Brain microvascular endothelial cell (primary cell): ENCODE measurements around the gene PIAS1.
"Not testable (repeated sequence)": the region's sequence is repeated elsewhere in the genome, so short reads cannot be mapped to it uniquely, and the experiment has no call there.

Experiments
- DNase-seq: peaks from one replicate; pipeline ENCODE4 v3.0.0-alpha.2; 2020
- H3K27ac ChIP-seq: fragments of 250-450 bp; sonication (Bioruptor Pico); 2 replicates; pipeline ENCODE4 v1.5.1; 2020; ENCODE audit warnings: mild to moderate bottlenecking, moderate library complexity
- H3K27me3 ChIP-seq: fragments of 250-450 bp; sonication (Bioruptor Pico); replicated peaks from 2 replicates; pipeline ENCODE4 v1.5.1; 2020; ENCODE audit warnings: mild to moderate bottlenecking
- H3K36me3 ChIP-seq: fragments of 250-450 bp; sonication (Bioruptor Pico); replicated peaks from 2 replicates; pipeline ENCODE4 v1.5.1; 2020; ENCODE audit warnings: mild to moderate bottlenecking
- H3K4me3 ChIP-seq: 2 replicates; pipeline ENCODE4 v1.5.1; 2011; ENCODE audit warnings: low read depth, mild to moderate bottlenecking, control low read depth, low read length, moderate library complexity
- in situ Hi-C: cut with HindIII; loops from 2 replicates; pipeline ENCODE4 v1.10.0; 2017; ENCODE audit warnings: low sequenced_read_pairs, low pct_ligation_motif_present
- TF ChIP-seq, protein P1 (sequence below): IDR thresholded peaks from 2 replicates; pipeline ENCODE4 v1.5.1; 2011; ENCODE audit warnings: low read depth, mild to moderate bottlenecking, moderate library complexity, low read length, control low read depth, inconsistent platforms; ENCODE audit errors: missing control alignments

PIAS1 gene

DNA sequence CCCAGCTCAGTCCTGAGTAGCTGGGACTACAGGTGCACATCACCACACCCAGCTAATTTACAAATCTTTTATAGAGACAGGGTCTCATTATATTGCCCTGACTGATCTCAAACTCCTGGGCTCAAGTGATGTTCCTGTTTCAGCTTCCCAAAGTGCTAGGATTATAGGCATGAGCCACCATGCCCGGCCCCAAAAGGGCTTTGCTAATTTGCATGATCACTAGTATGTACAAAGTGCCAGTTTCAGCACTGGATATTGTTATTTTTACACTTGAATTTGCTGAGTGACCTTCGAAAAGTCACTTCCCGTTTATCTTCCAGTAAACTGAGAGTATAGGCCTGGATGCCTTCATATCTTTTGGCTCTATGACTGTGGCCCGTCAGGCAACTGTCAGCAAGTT, 163.2 kb downstream of the PIAS1 start:
- H3K27me3 ChIP-seq = no peaks in the 10 kb centered on the region
- no peak overlapping the region for H3K4me3 ChIP-seq
- TF ChIP-seq, protein P1, sequence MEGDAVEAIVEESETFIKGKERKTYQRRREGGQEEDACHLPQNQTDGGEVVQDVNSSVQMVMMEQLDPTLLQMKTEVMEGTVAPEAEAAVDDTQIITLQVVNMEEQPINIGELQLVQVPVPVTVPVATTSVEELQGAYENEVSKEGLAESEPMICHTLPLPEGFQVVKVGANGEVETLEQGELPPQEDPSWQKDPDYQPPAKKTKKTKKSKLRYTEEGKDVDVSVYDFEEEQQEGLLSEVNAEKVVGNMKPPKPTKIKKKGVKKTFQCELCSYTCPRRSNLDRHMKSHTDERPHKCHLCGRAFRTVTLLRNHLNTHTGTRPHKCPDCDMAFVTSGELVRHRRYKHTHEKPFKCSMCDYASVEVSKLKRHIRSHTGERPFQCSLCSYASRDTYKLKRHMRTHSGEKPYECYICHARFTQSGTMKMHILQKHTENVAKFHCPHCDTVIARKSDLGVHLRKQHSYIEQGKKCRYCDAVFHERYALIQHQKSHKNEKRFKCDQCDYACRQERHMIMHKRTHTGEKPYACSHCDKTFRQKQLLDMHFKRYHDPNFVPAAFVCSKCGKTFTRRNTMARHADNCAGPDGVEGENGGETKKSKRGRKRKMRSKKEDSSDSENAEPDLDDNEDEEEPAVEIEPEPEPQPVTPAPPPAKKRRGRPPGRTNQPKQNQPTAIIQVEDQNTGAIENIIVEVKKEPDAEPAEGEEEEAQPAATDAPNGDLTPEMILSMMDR = no peak
- no peak overlapping the region for H3K27ac ChIP-seq
- H3K36me3 ChIP-seq = no peaks in the 10 kb centered on the region
- in situ Hi-C loops = no loop called here
- no peak for DNase-seq

DNA sequence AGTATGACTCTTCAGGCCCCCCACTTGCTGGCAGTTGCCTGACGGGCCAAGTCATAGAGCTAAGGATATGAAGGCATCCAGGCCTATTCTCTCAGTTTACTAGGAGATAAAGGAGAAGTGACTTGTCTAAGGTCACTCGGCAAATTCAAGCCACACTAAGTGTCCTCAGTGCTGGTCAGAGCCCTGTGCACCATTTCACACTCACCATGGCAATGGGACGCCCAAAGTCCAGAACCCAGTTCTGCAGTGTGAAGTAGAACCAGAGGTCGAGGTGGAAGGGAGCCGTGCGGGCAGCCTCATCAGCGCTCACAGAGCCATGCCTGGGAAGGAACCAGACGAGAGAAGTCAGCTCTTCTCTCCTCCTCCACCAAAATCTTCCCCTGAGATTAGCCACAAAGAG, 164.2 kb downstream of the PIAS1 start:
- H3K27ac ChIP-seq = no peak overlapping the region
- in situ Hi-C loops = no loop called here
- TF ChIP-seq, protein P1 = no peak
- no peak overlapping the region for H3K4me3 ChIP-seq
- H3K36me3 ChIP-seq = no peaks in the 10 kb centered on the region
- no peaks in the 10 kb centered on the region for H3K27me3 ChIP-seq
- no peak for DNase-seq

DNA sequence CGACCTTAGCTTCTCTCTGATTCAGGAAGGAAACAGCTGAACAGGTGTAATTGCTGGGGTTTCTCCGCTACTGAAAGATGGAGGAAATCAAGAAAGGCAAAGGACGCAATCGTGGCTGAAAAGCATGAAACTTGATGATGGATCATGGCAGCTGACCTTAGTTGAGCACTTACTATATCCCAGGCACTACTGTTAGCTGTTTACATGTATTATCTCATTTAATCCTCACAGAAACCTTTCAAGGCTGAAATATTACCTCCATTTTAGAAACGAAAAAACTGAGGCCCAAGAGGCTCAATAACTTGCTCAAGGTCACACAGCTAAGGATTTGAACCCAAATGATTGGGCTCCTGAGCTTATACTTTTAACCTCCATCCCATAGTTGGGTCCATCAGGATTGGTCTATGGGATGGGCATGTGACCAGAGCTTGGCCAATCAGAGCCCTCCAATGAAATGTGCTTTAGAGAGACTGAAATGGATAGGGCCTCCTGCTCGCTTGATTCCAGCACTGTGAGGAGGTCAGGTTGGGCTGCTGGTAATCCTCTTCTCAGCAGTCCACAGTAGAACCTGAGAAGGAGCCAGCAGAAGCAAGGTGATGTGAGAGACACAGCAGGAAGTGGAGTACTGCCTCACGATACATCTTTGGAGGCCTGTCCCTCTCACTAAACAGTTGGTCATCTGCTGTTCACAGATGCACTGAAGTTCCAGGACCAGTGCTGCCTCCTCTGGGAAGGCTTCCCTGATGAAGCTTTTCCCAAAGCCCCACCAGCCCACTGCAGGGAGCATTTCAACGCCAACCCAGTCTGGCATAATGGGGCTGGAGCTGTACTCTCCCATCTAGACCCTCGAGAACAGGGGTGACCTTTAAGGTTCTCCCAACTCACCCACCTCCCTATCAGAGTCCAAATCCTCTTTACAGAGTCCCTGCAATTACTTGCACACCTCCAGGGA, 165.0 kb downstream of the PIAS1 start:
- no peak for DNase-seq
- H3K4me3 ChIP-seq = no peak overlapping the region
- in situ Hi-C loops = no loop called here
- TF ChIP-seq, protein P1 = no peak
- H3K27ac ChIP-seq = no peak overlapping the region
- H3K36me3 ChIP-seq = no peaks in the 10 kb centered on the region
- no peaks in the 10 kb centered on the region for H3K27me3 ChIP-seq

DNA sequence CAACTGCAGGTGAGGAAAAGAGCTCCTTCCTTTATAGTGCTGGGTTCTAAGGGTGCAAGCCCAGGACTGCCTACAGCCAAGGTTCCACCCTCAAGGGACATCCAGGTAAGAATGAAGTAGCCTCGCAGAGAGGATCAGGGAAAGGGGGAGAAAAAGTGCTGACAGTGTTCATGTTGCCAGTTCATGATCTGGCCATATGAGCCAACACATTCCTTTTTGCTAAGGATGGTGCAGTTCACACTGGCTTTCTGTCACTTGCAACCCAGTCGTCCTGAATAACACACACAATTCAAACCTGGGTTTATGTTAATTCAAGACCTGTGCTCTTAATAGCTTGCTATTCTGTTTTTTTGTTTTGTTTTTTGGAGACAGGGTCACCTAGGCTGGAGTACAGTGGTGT, 166.4 kb downstream of the PIAS1 start:
- Histone ChIP-seq H3K27ac (no peak overlapping the region), H3K27me3 (no peaks in the 10 kb centered on the region), H3K36me3 (no peaks in the 10 kb centered on the region), H3K4me3 (no peak overlapping the region)
- no peak for DNase-seq
- in situ Hi-C loops = no loop called here
- TF ChIP-seq, protein P1 = no peak

DNA sequence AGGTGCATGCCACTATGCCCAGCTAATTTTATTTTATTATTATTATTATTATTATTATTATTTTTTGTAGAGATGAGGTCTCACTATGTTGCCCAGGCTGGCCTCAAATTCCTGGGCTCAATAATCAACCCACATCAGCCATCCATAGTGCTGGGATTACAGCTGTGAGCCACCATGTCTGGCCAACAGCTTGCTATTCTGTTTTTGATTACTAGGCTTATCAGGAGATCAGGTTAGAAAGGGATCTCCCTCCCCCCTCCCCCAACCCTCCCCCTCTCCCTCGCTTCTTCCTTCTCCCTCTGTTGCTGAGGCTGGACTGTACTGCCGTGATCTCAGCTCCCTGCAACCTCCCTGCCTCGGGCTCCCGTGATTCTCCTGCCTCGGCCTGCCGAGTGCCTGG, 166.9 kb downstream of the PIAS1 start:
- in situ Hi-C loops = no loop called here

DNA sequence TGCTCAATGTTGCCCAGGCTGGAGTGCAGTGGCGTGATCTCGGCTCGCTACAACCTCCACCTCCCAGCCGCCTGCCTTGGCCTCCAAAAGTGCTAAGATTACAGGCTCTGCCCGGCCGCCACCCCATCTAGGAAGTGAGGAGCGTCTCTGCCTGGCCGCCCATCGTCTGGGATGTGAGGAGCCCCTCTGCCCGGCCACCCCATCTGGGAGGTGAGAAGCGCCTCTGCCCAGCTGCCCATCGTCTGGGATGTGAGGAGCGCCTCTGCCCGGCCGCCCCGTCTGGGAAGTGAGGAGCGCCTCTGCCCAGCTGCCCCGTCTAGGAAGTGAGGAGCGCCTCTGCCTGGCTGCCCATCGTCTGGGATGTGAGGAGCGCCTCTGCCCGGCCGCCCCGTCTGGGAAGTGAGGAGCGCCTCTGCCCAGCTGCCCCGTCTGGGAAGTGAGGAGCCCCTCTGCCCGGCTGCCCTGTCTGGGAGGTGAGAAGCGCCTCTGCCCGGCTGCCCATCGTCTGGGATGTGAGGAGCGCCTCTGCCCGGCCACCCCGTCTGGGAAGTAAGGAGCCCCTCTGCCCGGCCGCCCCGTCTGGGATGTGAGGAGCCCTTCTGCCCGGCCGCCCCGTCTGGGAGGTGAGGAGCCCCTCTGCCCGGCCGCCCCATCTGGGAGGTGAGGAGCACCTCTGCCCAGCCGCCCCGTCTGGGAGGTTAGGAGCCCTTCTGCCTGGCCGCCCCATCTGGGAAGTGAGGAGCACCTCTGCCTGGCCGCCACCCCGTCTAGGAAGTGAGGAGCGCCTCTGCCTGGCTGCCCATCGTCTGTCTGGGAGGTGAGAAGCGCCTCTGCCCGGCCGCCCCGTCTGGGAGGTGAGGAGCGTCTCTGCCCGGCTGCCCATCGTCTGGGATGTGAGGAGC, 167.7 kb downstream of the PIAS1 start:
- H3K4me3 ChIP-seq, DNase-seq, in situ Hi-C loops, H3K27me3 ChIP-seq, H3K27ac ChIP-seq, H3K36me3 ChIP-seq: not testable (repeated sequence)

More for the DNA sequence above, 166.9 kb downstream of the PIAS1 start:
- H3K4me3 ChIP-seq = no peak overlapping the region
- no peak for DNase-seq
- no peaks in the 10 kb centered on the region for H3K36me3 ChIP-seq
- TF ChIP-seq, protein P1 = no peak
- H3K27me3 ChIP-seq = no peaks in the 10 kb centered on the region
- H3K27ac ChIP-seq = no peak overlapping the region

DNA sequence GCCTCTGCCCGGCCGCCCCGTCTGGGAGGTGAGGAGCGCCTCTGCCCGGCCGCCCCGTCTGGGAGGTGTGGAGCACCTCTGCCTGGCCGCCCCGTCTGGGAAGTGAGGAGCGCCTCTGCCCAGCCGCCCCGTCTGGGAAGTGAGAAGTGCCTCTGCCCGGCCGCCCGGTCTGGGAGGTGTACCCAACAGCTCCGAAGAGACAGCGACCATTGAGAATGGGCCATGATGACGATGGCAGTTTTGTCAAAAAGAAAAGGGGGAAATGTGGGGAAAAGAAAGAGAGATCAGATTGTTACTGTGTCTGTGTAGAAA, 168.3 kb downstream of the PIAS1 start:
- H3K36me3 ChIP-seq, H3K4me3 ChIP-seq, H3K27me3 ChIP-seq, in situ Hi-C loops, DNase-seq, H3K27ac ChIP-seq: not testable (repeated sequence)
